Mesenchymal stem cell (in vitro differentiated cells and primary cell): Measurements from ENCODE around the gene FRMPD4.

Source experiments
- DNase-seq: peaks from one replicate; pipeline ENCODE4 v3.0.0-alpha.2; 2013
- H2AFZ ChIP-seq: one replicate; pipeline ENCODE4 v1.6.1; 2013; ENCODE audit warnings: low read depth, mild to moderate bottlenecking, control low read depth, inconsistent platforms, low read length, moderate library complexity
- H2AK5ac ChIP-seq: 2 replicates; pipeline ENCODE4 v1.6.1; 2013; ENCODE audit warnings: low read length, moderate library complexity, mild to moderate bottlenecking, inconsistent platforms; ENCODE audit not compliant: severe bottlenecking
- H2BK120ac ChIP-seq: one replicate; pipeline ENCODE4 v1.6.1; 2013; ENCODE audit warnings: low read depth, mild to moderate bottlenecking, inconsistent platforms, low read length, moderate library complexity
- H2BK12ac ChIP-seq, 2 experiments: one replicate each; pipeline ENCODE4 v1.6.1; 2013; ENCODE audit warnings: inconsistent platforms in 2 of 2, low read length in 2 of 2, mild to moderate bottlenecking in 2 of 2, moderate library complexity in 2 of 2, control low read depth in 1 of 2
- H2BK15ac ChIP-seq: one replicate; pipeline ENCODE4 v1.6.1; 2013; ENCODE audit warnings: mild to moderate bottlenecking, low read depth, inconsistent platforms; ENCODE audit not compliant: poor library complexity, severe bottlenecking
- H2BK5ac ChIP-seq: 2 replicates; pipeline ENCODE4 v1.6.1; 2013; ENCODE audit warnings: low read depth, mild to moderate bottlenecking, low read length, control low read depth, inconsistent platforms; ENCODE audit not compliant: poor library complexity, severe bottlenecking
- H3K14ac ChIP-seq, 2 experiments: one replicate each; pipeline ENCODE4 v1.6.1; 2013; ENCODE audit warnings: inconsistent platforms in 2 of 2, low read length in 2 of 2, control low read depth in 1 of 2, mild to moderate bottlenecking in 1 of 2, moderate library complexity in 1 of 2
- H3K18ac ChIP-seq, 2 experiments: one replicate each; pipeline ENCODE4 v1.6.1; 2013; ENCODE audit warnings: inconsistent platforms in 2 of 2, low read length in 2 of 2, control low read depth in 1 of 2, low read depth in 1 of 2, mild to moderate bottlenecking in 1 of 2
- H3K23ac ChIP-seq, 2 experiments: one replicate each; pipeline ENCODE4 v1.6.1; 2013; ENCODE audit warnings: inconsistent platforms in 2 of 2, low read length in 2 of 2, mild to moderate bottlenecking in 2 of 2, moderate library complexity in 2 of 2, control low read depth in 1 of 2
- H3K27ac ChIP-seq: 2 replicates; pipeline ENCODE4 v1.5.1; 2013; ENCODE audit warnings: mild to moderate bottlenecking, moderate library complexity, low read length, control low read depth, inconsistent platforms; ENCODE audit not compliant: poor library complexity, severe bottlenecking
- H3K27me3 ChIP-seq, 2 experiments: 2 replicates each; pipeline versions ENCODE4 v1.6.1 to v1.7.0; 2013; ENCODE audit warnings: low read length in 2 of 2, mild to moderate bottlenecking in 2 of 2, moderate library complexity in 2 of 2, control low read depth in 1 of 2, inconsistent platforms in 1 of 2; ENCODE audit not compliant: control insufficient read depth in 1 of 2, insufficient read depth in 1 of 2
- H3K36me3 ChIP-seq, 2 experiments: 2 replicates each; pipeline versions ENCODE4 v1.6.1 to v1.7.0; 2013; ENCODE audit warnings: low read length in 2 of 2, control low read depth in 1 of 2, inconsistent platforms in 1 of 2, low read depth in 1 of 2, mild to moderate bottlenecking in 1 of 2; ENCODE audit not compliant: insufficient read depth in 2 of 2, control insufficient read depth in 1 of 2
- H3K4ac ChIP-seq, 2 experiments: one replicate each; pipeline ENCODE4 v1.6.1; 2013; ENCODE audit warnings: inconsistent platforms in 2 of 2, low read length in 2 of 2, mild to moderate bottlenecking in 2 of 2, moderate library complexity in 2 of 2, control low read depth in 1 of 2, low read depth in 1 of 2
- H3K4me1 ChIP-seq: 2 replicates; pipeline ENCODE4 v1.6.1; 2013; ENCODE audit warnings: low read depth, low read length, control low read depth; ENCODE audit not compliant: control insufficient read depth, insufficient read depth
- H3K4me2 ChIP-seq: 2 replicates; pipeline ENCODE4 v1.6.1; 2013; ENCODE audit warnings: low read length, mild to moderate bottlenecking, inconsistent platforms; ENCODE audit not compliant: poor library complexity, severe bottlenecking
- H3K4me3 ChIP-seq, 2 experiments: 2 replicates each; pipeline versions ENCODE4 v1.5.1 to v1.7.0; 2013; ENCODE audit warnings: low read length in 2 of 2, mild to moderate bottlenecking in 2 of 2, control low read depth in 1 of 2, low read depth in 1 of 2; ENCODE audit not compliant: insufficient read depth in 1 of 2
- H3K79me1 ChIP-seq: replicated peaks from 2 replicates; pipeline ENCODE4 v1.6.1; 2013; ENCODE audit warnings: mild to moderate bottlenecking, control low read depth, low read length, inconsistent platforms; ENCODE audit not compliant: poor library complexity, severe bottlenecking
- H3K9ac ChIP-seq: 2 replicates; pipeline ENCODE4 v1.7.0; 2013; ENCODE audit warnings: mild to moderate bottlenecking, low read length, moderate library complexity
- H3K9me3 ChIP-seq: 2 replicates; pipeline ENCODE4 v1.7.0; 2013; ENCODE audit warnings: mild to moderate bottlenecking, low read length; ENCODE audit not compliant: control insufficient read depth
- H4K8ac ChIP-seq: one replicate; pipeline ENCODE4 v1.6.1; 2013; ENCODE audit warnings: inconsistent platforms, mild to moderate bottlenecking, low read length, moderate library complexity
- H4K91ac ChIP-seq: one replicate; pipeline ENCODE4 v1.6.1; 2013; ENCODE audit warnings: mild to moderate bottlenecking, low read length, inconsistent platforms
- WGBS: methylation state at CpG from one replicate; pipeline ENCODE4 v1.1.7; 2013; ENCODE audit warnings: mixed read lengths; 5-methylcytosine and 5-hydroxymethylcytosine counted together

FRMPD4 gene

DNA sequence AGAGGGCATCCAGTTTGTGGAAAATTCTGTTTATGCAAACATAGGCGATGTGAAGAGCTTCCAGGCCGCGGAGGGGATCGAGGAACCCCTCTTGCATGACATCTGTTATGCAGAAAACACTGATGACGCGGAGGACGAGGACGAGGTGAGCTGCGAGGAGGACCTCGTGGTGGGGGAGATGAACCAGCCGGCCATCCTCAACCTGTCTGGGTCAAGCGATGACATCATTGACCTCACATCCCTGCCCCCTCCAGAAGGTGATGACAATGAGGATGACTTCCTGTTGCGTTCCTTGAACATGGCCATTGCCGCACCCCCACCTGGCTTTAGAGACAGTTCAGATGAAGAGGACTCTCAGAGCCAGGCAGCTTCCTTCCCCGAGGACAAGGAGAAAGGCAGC is 578.3 kb downstream of the FRMPD4 start:
- Histone ChIP-seq H3K36me3 (no peaks in the 10 kb centered on the region), H3K4me3 (no peak overlapping the region), H2AK5ac (no peak overlapping the region), H3K18ac (no peak overlapping the region), H3K27ac (no peak overlapping the region), H2BK15ac (no peak overlapping the region), H2BK12ac (no peak overlapping the region), H4K8ac (no peak overlapping the region), H4K91ac (no peak overlapping the region), H3K9ac (no peak overlapping the region), H3K23ac (no peak overlapping the region), H2BK120ac (no peak overlapping the region), H3K4ac (no peak overlapping the region), H2AFZ (no peak overlapping the region), H3K9me3 (no peaks in the 10 kb centered on the region), H3K27me3 (no peaks in the 10 kb centered on the region), H2BK5ac (no peak overlapping the region), H3K4me1 (no peaks in the 10 kb centered on the region), H3K79me1 (no peaks in the 10 kb centered on the region), H3K14ac (no peak overlapping the region), H3K4me2 (no peak overlapping the region)
- no peak for DNase-seq
- WGBS, result 94% methylated on average over 15 of the region's 15 CpGs

DNA sequence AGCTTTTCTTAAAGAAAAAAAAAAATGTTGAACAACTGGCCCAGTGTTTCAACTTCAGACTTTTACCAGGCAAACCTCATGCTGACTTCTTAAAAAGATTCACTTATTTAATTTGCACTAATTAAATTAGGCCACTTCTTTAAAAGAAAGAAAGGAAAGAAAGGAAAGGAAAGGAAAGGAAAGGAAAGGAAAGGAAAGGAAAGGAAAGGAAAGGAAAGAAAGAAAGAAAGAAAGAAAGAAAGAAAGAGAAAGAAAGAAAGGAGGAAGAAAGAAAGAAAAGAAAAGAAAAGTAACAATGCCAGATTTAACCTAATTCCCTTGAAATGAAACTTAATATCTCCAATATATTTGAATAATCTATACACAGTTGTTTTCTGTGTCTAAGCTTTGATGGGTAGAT is 581.6 kb downstream of the FRMPD4 start:
- Histone ChIP-seq H3K23ac (no peak overlapping the region), H2BK5ac (no peak overlapping the region), H3K18ac (no peak overlapping the region), H4K8ac (no peak overlapping the region), H3K36me3 (no peaks in the 10 kb centered on the region), H2AK5ac (no peak overlapping the region), H2AFZ (no peak overlapping the region), H3K4ac (no peak overlapping the region), H3K14ac (no peak overlapping the region), H3K4me3 (no peak overlapping the region), H3K4me2 (no peak overlapping the region), H3K9ac (no peak overlapping the region), H3K27ac (no peak overlapping the region), H2BK120ac (no peak overlapping the region), H3K9me3 (no peaks in the 10 kb centered on the region), H2BK15ac (no peak overlapping the region), H3K27me3 (no peaks in the 10 kb centered on the region), H3K79me1 (no peaks in the 10 kb centered on the region), H3K4me1 (no peaks in the 10 kb centered on the region), H2BK12ac (no peak overlapping the region), H4K91ac (no peak overlapping the region)
- DNase-seq, result no peak

DNA sequence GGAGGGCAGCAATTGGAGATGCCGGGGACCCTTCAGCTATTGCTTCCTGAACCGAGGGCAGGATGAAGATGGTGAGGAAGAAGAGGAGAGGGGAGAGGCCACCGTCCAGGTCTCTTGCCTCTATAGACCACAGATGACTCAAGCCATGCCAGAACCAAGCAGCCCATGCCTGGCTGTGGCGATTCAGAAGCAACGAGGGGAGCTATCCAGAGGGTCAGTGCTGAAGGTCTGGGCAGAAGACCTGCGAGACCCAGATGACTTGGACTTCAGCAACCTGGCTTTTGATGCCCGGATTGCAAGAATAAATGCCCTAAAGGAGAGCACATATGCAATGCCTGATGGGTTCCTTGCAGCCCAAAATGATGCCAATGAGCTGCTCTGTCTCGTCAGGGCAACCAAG is 582.8 kb downstream of the FRMPD4 start:
- Histone ChIP-seq H3K23ac (no peak overlapping the region), H2BK120ac (no peak overlapping the region), H3K36me3 (no peaks in the 10 kb centered on the region), H3K4me1 (no peaks in the 10 kb centered on the region), H3K9me3 (no peaks in the 10 kb centered on the region), H3K4me2 (no peak overlapping the region), H3K14ac (no peak overlapping the region), H4K8ac (no peak overlapping the region), H2AFZ (no peak overlapping the region), H3K4ac (no peak overlapping the region), H2BK12ac (no peak overlapping the region), H3K4me3 (no peak overlapping the region), H3K18ac (no peak overlapping the region), H3K27ac (no peak overlapping the region), H2BK15ac (no peak overlapping the region), H3K79me1 (no peaks in the 10 kb centered on the region), H4K91ac (no peak overlapping the region), H3K9ac (no peak overlapping the region), H3K27me3 (no peaks in the 10 kb centered on the region), H2BK5ac (no peak overlapping the region), H2AK5ac (no peak overlapping the region)
- 54% methylated on average over 6 of the region's 8 CpGs for WGBS
- no peak for DNase-seq

- no peak overlapping the region for H2BK12ac ChIP-seq
- no peak overlapping the region for H2BK15ac ChIP-seq
- H3K27ac ChIP-seq, result no peak overlapping the region
- no peak overlapping the region for H2BK5ac ChIP-seq
- WGBS, result no CpG with 5 or more reads among the region's 1 CpG
- H4K8ac ChIP-seq, result no peak overlapping the region
- no peaks in the 10 kb centered on the region for H3K4me1 ChIP-seq
- no peak overlapping the region for H2AK5ac ChIP-seq
- DNase-seq, result no peak
- H3K9ac ChIP-seq, result no peak overlapping the region
- H3K18ac ChIP-seq, result no peak overlapping the region
- H2BK120ac ChIP-seq, result no peak overlapping the region
- no peak overlapping the region for H3K4ac ChIP-seq
- H3K79me1 ChIP-seq, result no peaks in the 10 kb centered on the region
- no peak overlapping the region for H2AFZ ChIP-seq
- no peaks in the 10 kb centered on the region for H3K9me3 ChIP-seq
- H3K36me3 ChIP-seq, result no peaks in the 10 kb centered on the region
- H3K4me3 ChIP-seq, result no peak overlapping the region
- no peak overlapping the region for H3K14ac ChIP-seq
- no peak overlapping the region for H3K23ac ChIP-seq
- no peak overlapping the region for H3K4me2 ChIP-seq
- no peak overlapping the region for H4K91ac ChIP-seq
- no peaks in the 10 kb centered on the region for H3K27me3 ChIP-seq
Measured at GRCh38 chrX:12722314-12722713, 584.0 kb downstream of the FRMPD4 start.
